ENCODE results near the gene CEP164.

CEP164 gene

GRCh38 chr11:117424781-117425180 is 97.1 kb downstream of the CEP164 start:
- no peak for TF ChIP-seq CTCF (IDR thresholded peaks at IDR 0.05; ENCODE audit: extremely low read depth, insufficient read depth, missing control alignments)
- DNase-seq (ENCODE audit: low spot score), result no peak
- in situ Hi-C loops (cut with MboI; ENCODE audit: low pct_unique_long_range_greater_than_20kb, low sequenced_read_pairs, unreplicated experiment), result loop anchor here (10.0 kb wide), 1 partner anchor 200 kb away; no protein-coding TSS in a partner anchor

DNA sequence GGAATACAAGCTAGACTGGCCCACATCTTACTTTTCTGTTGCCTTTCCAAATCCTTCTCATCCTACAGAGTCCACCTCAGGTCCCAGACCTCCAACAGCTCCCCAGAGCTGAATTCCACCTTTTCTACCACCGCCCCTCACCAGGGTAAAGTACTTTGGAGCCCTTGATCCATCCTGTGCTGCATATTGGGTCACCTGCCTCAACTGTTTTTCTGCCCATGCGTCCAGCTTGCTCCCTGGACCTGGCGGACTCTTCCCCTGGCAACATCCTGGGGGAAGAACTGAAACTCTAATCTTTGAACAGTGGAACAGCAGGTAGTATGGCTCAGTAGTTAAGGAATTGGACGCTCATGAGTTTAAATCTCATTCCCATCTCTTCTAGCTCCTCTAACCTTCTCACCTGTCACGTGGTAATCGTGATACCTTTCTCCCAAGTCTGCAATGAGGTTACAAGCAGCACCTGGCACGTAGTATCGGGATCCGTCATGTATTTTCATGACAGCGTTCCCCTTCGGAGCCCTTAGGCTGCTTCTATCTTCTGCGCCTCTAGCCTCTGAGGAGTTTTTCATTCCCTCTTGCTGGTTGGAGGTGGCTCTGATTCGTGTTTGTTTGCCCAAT is 98.1 kb downstream of the CEP164 start:
- TF ChIP-seq CTCF (IDR thresholded peaks at IDR 0.05; ENCODE audit: extremely low read depth, insufficient read depth, missing control alignments), result no peak
- DNase-seq (ENCODE audit: low spot score), result no peak
- in situ Hi-C loops (cut with MboI; ENCODE audit: low pct_unique_long_range_greater_than_20kb, low sequenced_read_pairs, unreplicated experiment), result loop anchor here (10.0 kb wide), 1 partner anchor 199 kb away; no protein-coding TSS in a partner anchor

DNA sequence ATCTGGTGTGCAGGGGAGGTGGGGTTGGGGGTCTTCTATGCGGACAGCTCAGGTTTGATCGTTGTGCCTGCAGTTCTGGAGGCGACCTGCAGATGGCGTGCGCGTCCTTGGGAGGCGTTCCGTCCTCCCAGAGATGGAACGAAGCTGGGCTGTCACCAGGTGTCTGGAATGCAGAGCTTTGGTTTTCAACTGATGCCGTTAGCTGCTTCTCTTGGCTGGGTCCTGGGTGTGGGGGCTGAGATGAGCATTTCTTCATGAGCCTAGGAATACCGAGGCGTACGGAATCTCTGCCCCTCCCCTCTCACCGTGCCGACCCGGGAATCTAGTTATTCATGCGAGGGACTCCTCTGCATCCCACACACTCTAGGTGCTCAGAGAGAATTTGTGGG is 98.6 kb downstream of the CEP164 start:
- in situ Hi-C loops (cut with MboI; ENCODE audit: low pct_unique_long_range_greater_than_20kb, low sequenced_read_pairs, unreplicated experiment), result loop anchor here (10.0 kb wide), 1 partner anchor 199 kb away; no protein-coding TSS in a partner anchor
- TF ChIP-seq CTCF (IDR thresholded peaks at IDR 0.05; ENCODE audit: extremely low read depth, insufficient read depth, missing control alignments), result peak; percentile 96
- peak; percentile 89 for DNase-seq (ENCODE audit: low spot score)

DNA sequence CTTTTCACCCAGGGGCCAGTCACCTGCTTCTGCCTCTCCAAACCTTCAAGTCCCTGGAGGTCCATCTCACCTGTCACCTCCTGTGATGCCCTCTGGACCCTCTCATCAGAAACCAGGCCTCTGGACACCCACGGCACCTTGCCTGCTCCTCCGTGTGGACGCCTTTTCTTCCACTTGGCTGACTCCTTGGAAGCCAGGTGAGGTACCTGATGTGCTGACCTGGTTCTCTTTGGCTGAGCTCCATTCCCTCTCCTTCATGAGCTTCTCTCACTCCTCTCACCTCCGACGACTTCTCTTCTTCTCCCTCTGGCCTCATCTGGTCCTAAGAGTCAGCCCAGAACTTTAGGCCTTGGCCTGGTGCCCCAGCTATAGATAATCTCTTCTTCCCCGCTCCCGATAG is 99.3 kb downstream of the CEP164 start:
- no peak for DNase-seq (ENCODE audit: low spot score)
- in situ Hi-C loops (cut with MboI; ENCODE audit: low pct_unique_long_range_greater_than_20kb, low sequenced_read_pairs, unreplicated experiment), result loop anchor here (10.0 kb wide), 1 partner anchor 198 kb away; no protein-coding TSS in a partner anchor
- no peak for TF ChIP-seq CTCF (IDR thresholded peaks at IDR 0.05; ENCODE audit: extremely low read depth, insufficient read depth, missing control alignments)

GRCh38 chr11:117427356-117427874 is 99.8 kb downstream of the CEP164 start:
- no peak for TF ChIP-seq CTCF (IDR thresholded peaks at IDR 0.05; ENCODE audit: extremely low read depth, insufficient read depth, missing control alignments)
- no peak for DNase-seq (ENCODE audit: low spot score)
- in situ Hi-C loops (cut with MboI; ENCODE audit: low pct_unique_long_range_greater_than_20kb, low sequenced_read_pairs, unreplicated experiment), result loop anchor here (10.0 kb wide), 1 partner anchor 197 kb away; no protein-coding TSS in a partner anchor

DNA sequence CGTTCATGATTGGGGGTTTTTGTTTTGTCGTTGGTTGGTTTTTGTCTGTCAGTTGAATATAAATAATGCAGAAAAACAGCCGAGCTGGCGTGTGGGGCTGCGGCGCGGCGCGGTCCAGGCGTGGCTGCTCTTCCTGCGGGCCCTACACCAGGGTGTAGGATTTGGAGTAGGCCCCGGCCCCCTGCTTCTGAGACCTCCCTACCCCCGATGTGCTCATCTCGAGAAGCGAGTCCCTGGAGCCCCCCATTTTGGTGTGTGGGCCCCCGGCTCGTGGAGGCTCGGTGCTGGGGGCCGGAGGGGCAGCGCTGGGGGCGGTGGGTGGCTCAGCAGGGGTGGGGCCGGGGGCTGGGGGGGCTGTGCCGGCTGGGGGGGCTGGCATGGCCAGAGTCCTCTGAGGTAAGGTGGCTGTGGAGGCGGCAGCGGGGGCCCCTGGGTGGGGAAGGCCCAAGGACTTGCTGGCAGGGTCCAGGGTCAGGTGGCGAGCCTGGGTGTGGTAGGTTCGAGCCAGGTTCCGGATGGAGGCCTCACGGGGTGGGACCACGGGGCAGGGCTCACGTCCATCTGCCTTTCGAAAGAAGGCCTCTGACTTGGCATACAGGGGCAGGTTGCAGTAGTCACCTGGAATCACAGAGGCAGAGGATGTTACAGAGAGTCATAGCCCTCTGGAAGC is 100.7 kb downstream of the CEP164 start:
- TF ChIP-seq CTCF (IDR thresholded peaks at IDR 0.05; ENCODE audit: extremely low read depth, insufficient read depth, missing control alignments), result no peak
- in situ Hi-C loops (cut with MboI; ENCODE audit: low pct_unique_long_range_greater_than_20kb, low sequenced_read_pairs, unreplicated experiment), result loop anchor here (10.0 kb wide), 1 partner anchor 196 kb away; no protein-coding TSS in a partner anchor
- no peak for DNase-seq (ENCODE audit: low spot score)

All from GM13977 (cell line).